Esophagus squamous epithelium (tissue), 5 donors: ENCODE results near the gene GALNT11. TPM values are rescaled to one million over a fixed set of nuclear protein-coding genes. Genes with fewer than 3 reads are reported as not detected.
"Not testable (repeated sequence)": the region's sequence is repeated elsewhere in the genome, so short reads cannot be mapped to it uniquely, and the experiment has no call there.

Experiments used
- DNase-seq: peaks from one replicate; lab custom pipeline; 2025; lab: John Stamatoyannopoulos, UW
- H3K27ac ChIP-seq, 4 donors: fragments of 200-600 bp; sonication (generic); one replicate each; pipeline ENCODE4 v1.5.1; 2016 to 2019; ENCODE audit warnings: mild to moderate bottlenecking in 1 of 4
- H3K27me3 ChIP-seq, 4 donors: fragments of 200-600 bp; sonication (generic); 1 replicate in 3 of 4; 2 replicates in 1 of 4; pipeline versions ENCODE4 v1.5.1 to v1.6.0; 2017 to 2021; ENCODE audit warnings: antibody characterized with exemption in 1 of 4
- H3K36me3 ChIP-seq, 3 donors: fragments of 200-600 bp; sonication (generic); one replicate each; pipeline ENCODE4 v1.5.1; 2016 to 2019
- H3K4me1 ChIP-seq, 3 donors: fragments of 200-600 bp; sonication (generic); one replicate each; pipeline ENCODE4 v1.5.1; 2017 to 2019
- H3K4me3 ChIP-seq, 4 donors: fragments of 200-600 bp; sonication (generic); 1 replicate in 3 of 4; 2 replicates in 1 of 4; pipeline ENCODE4 v1.5.1; 2016 to 2019; ENCODE audit warnings: mild to moderate bottlenecking in 2 of 4, moderate library complexity in 1 of 4
- H3K9me3 ChIP-seq, 3 donors: fragments of 200-600 bp; sonication (generic); one replicate each; pipeline ENCODE4 v1.5.1; 2016 to 2019
- CTCF ChIP-seq, 6 experiments: fragments of 450-650 bp in 4 of 6; fragments of 200-600 bp in 2 of 6; sonication (generic) in 2 of 6; IDR thresholded peaks; one replicate each; pipeline ENCODE4 v1.5.1; 2016 to 2019; ENCODE audit warnings: antibody characterized with exemption in 6 of 6, mild to moderate bottlenecking in 4 of 6, moderate library complexity in 4 of 6
- POLR2A ChIP-seq, 4 donors: fragments of 450-650 bp; IDR thresholded peaks; one replicate each; pipeline ENCODE4 v1.6.1; 2017; ENCODE audit warnings: antibody characterized with exemption in 4 of 4, mild to moderate bottlenecking in 4 of 4, moderate library complexity in 3 of 4
- WGBS, 2 donors: methylation state at CpG; one replicate each; pipeline ENCODE4 v1.1.5; 2018; 5-methylcytosine and 5-hydroxymethylcytosine counted together
- intact Hi-C: fragments of 100-400 bp; cut with DNase I; formaldehyde crosslinking; loops from one replicate; pipeline ENCODE4 v1.15.0; 2022
- total RNA-seq, 4 donors: library from RNA; depleted of rRNA; stranded (reverse); fragments of >200 nt; gene quantifications; one replicate each; pipeline ENCODE4 v1.1.0, GENCODE V29; 2016
- donor health status: DM: yes; HTN: yes; CAD: no.

GALNT11 gene
- total RNA-seq, 4 donors from 2014 or later = 26.9 to 53.3 (median 33.6) TPM

GRCh38 chr7:152030059-152030458, 4.6 kb downstream of the GALNT11 start:
- DNase-seq = not testable (repeated sequence)
- H3K36me3 ChIP-seq = peaks cover 0 to 17% (median 0%) of the 10 kb centered on the region in 3 donors
- WGBS, 2 donors = 79 to 88% methylated on average over 9 to 10 of the region's 10 CpGs

GRCh38 chr7:152030639-152031038, 5.2 kb downstream of the GALNT11 start:
- intact Hi-C loops = not testable (repeated sequence)

More at GRCh38 chr7:152030059-152030458, 4.6 kb downstream of the GALNT11 start:
- H3K27ac ChIP-seq, intact Hi-C loops, H3K9me3 ChIP-seq, H3K4me3 ChIP-seq, H3K27me3 ChIP-seq: not testable (repeated sequence)
- TF ChIP-seq CTCF (IDR thresholded peaks at IDR 0.05) = peak in 3 of 6 experiments; percentile 19 to 40 (median 37)
- H3K4me1 ChIP-seq = peaks cover 8 to 42% (median 17%) of the 10 kb centered on the region in 3 donors

GRCh38 chr7:152035817-152036216, 10.3 kb downstream of the GALNT11 start:
- H3K4me1 ChIP-seq = no peaks in the 10 kb centered on the region
- TF ChIP-seq POLR2A (IDR thresholded peaks at IDR 0.05) (no peak), CTCF (IDR thresholded peaks at IDR 0.05) (no peak)
- WGBS, 2 donors = 57 to 98% methylated on average over 1 to 5 of the region's 5 CpGs
- intact Hi-C loops = no loop called here
- H3K36me3 ChIP-seq = peaks cover 0 to 25% (median 0%) of the 10 kb centered on the region in 3 donors
- H3K4me3 ChIP-seq = no peak overlapping the region
- no peak overlapping the region for H3K27ac ChIP-seq
- H3K27me3 ChIP-seq = no peaks in the 10 kb centered on the region
- no peak for DNase-seq
- H3K9me3 ChIP-seq = peaks cover 0 to 34% (median 21%) of the 10 kb centered on the region in 3 donors

More at GRCh38 chr7:152030639-152031038, 5.2 kb downstream of the GALNT11 start:
- not testable (repeated sequence) for H3K27me3 ChIP-seq, H3K4me3 ChIP-seq, DNase-seq, H3K27ac ChIP-seq, H3K9me3 ChIP-seq
- Histone ChIP-seq H3K36me3 (peaks cover 0 to 23% (median 0%) of the 10 kb centered on the region in 3 donors), H3K4me1 (peaks cover 8 to 41% (median 17%) of the 10 kb centered on the region in 3 donors)
- WGBS, 2 donors = 25 to 47% methylated on average over 1 of the region's 1 CpG

GRCh38 chr7:152038410-152038809, 12.9 kb downstream of the GALNT11 start:
- Histone ChIP-seq H3K9me3 (peaks cover 0 to 34% (median 21%) of the 10 kb centered on the region in 3 donors), H3K36me3 (peaks cover 0 to 25% (median 0%) of the 10 kb centered on the region in 3 donors)
- DNase-seq, H3K4me3 ChIP-seq, H3K27me3 ChIP-seq, H3K27ac ChIP-seq, intact Hi-C loops, H3K4me1 ChIP-seq: not testable (repeated sequence)
- 91 to 96% methylated on average over 4 to 5 of the region's 5 CpGs for WGBS, 2 donors

- H3K4me3 ChIP-seq, H3K27me3 ChIP-seq, H3K27ac ChIP-seq, DNase-seq, H3K36me3 ChIP-seq, intact Hi-C loops: not testable (repeated sequence)
- WGBS, 2 donors = 46 to 70% methylated on average over 8 of the region's 8 CpGs
- H3K9me3 ChIP-seq = peaks cover 0 to 19% (median 12%) of the 10 kb centered on the region in 3 donors
- peaks cover 3 to 18% (median 6%) of the 10 kb centered on the region in 3 donors for H3K4me1 ChIP-seq
Observed at GRCh38 chr7:152043086-152043485, 17.6 kb downstream of the GALNT11 start.

- H3K4me3 ChIP-seq, DNase-seq, H3K27ac ChIP-seq, intact Hi-C loops, H3K27me3 ChIP-seq, H3K9me3 ChIP-seq, H3K36me3 ChIP-seq: not testable (repeated sequence)
- WGBS, 2 donors = 86 to 88% methylated on average over 3 of the region's 3 CpGs
- peaks cover 3 to 19% (median 6%) of the 10 kb centered on the region in 3 donors for H3K4me1 ChIP-seq
Observed at GRCh38 chr7:152044909-152045308, 19.4 kb downstream of the GALNT11 start.

GRCh38 chr7:152046531-152046930, 21.1 kb downstream of the GALNT11 start:
- TF ChIP-seq POLR2A (IDR thresholded peaks at IDR 0.05) (no peak), CTCF (IDR thresholded peaks at IDR 0.05) (no peak)
- H3K9me3 ChIP-seq = no peaks in the 10 kb centered on the region
- H3K4me1 ChIP-seq = peaks cover 3 to 34% (median 13%) of the 10 kb centered on the region in 3 donors
- no peak overlapping the region for H3K4me3 ChIP-seq
- H3K27me3 ChIP-seq = no peaks in the 10 kb centered on the region
- intact Hi-C loops = no loop called here
- no peak for DNase-seq
- H3K27ac ChIP-seq = no peak overlapping the region
- H3K36me3 ChIP-seq = no peaks in the 10 kb centered on the region
